Stimulated activated CD4-positive, alpha-beta T cell treated with anti-CD3 and anti-CD28 coated beads, Interleukin-12 subunit alpha, Interleukin-12 subunit beta, amount 100 ng/mL, for 48 hours (primary cell): ENCODE measurements around the gene RPS6KA2.

Source experiments
- DNase-seq, 3 donors: peaks; one replicate each; pipeline ENCODE4 v3.0.0-alpha.2; 2020; ENCODE audit warnings: low read depth in 2 of 3, low spot score in 1 of 3

RPS6KA2 gene

GRCh38 chr6:166627033-166627874, at the start of gene RPS6KA2:
Gene RPS6KA2, minus strand, starts transcription at chr6:166627251. Its CDS starts 232 bp downstream, at chr6:166627019.
- DNase-seq = peak; percentile 99 to 100 (median 99)

- no peak for DNase-seq
These were observed 49.3 kb upstream of the RPS6KA2 start for GRCh38 chr6:166676270-166676860.

GRCh38 chr6:166675736-166676135, 48.7 kb upstream of the RPS6KA2 start:
- DNase-seq = no peak

- no peak for DNase-seq
These were observed 46.3 kb upstream of the RPS6KA2 start for GRCh38 chr6:166673309-166673708.

DNA sequence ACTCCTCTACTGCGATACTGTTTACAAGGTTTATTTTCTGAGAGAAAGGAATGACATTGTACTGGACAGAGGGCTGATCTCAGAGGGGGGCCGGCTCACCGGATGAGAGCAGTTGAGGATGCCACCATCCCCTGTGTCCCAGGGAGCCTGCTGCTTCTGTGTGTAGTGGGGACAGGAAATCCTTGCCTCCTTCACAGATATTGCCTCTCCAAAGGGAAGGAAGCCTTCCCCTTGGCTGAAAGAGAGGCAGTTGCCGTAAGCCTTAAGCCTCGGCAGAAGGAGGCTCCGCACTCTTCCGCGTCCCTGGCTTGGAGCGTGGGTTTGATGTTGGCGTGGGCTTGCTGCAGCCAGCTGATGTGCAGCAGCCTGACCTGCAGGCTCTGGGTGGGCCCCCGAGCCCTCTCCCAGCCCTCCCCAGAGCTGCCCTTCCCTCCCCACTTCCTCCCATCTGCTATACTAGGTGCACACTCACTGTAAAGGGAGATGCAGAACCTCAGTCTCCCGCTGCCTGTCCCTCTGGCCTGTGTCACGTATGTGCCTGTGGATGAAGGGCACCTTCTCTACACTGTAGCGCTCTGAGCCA, 45.7 kb upstream of the RPS6KA2 start:
- DNase-seq = no peak

- DNase-seq = no peak
These were observed 45.1 kb upstream of the RPS6KA2 start for GRCh38 chr6:166672146-166672545.

DNA sequence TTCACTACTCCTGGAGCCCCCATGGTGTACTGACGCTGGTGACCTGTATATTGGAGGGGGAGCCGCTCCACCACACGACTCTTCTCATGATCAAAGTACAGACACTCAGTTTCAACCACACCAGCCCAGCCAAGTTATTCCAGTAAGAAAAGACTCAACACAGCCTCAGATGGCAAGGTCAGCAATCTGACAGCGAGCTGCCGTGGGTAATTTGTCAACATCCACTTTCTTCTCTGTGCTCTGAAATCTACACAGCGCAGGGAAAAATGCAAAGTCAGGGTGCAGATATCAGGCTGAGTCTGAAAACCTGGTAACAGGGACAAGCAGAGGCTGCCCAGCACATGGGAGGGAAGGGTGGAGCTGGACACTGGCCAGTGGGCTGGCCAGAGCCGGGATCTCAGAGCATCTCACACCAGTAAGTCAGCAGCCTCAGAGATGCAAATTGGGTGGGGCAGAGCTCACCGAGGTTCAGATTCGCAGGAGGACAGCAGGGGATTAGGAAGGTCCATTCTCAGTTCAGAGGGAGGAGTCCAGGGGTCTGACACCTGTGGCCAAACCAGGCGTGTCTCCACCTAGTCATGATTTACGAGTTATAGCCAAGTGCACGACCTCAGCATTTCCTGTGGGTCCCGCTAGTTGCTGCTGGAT, 44.5 kb upstream of the RPS6KA2 start:
- no peak for DNase-seq

- no peak for DNase-seq
These were observed 43.8 kb upstream of the RPS6KA2 start for GRCh38 chr6:166670894-166671293.

- DNase-seq = no peak
These were observed 43.0 kb upstream of the RPS6KA2 start for GRCh38 chr6:166670013-166670412.

DNA sequence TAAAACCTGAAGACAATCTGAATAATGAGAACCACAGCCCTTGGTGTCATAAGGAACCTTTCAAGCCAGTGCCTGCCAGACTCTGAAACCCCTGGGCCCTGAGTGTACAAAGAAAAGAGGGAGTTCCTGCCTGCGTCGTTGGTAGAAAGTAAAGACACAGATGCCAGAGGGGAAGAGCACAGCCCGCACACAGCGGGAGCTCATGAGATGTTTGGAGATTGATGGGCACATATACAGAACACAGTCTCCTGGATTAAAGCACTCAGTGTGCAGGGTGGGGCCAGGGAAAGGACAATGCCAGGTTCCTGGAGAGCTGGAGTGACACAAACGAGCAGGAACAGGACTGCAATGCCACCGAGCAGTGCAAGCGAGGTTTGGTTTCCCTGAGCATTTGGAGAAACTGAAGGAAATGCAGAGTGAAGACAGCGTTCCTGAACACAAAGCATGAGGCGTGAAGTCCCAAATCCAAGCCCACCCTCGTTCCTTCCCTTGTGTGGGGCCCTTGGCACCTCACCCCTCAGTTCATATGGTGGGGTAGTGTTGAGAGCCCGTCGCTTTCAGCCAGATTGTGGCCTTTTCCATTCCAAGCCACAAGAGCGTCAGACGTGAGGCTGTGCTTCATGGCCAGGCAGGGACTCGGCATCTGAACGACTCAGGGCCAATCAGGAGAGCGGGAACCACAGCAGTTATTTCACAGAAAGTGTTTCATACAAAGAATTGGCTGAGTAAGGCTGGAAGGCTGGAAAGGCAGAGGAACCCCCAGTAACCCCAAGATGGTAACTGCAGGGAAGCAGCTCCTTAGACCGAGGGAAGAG, 41.0 kb upstream of the RPS6KA2 start:
- no peak for DNase-seq

DNA sequence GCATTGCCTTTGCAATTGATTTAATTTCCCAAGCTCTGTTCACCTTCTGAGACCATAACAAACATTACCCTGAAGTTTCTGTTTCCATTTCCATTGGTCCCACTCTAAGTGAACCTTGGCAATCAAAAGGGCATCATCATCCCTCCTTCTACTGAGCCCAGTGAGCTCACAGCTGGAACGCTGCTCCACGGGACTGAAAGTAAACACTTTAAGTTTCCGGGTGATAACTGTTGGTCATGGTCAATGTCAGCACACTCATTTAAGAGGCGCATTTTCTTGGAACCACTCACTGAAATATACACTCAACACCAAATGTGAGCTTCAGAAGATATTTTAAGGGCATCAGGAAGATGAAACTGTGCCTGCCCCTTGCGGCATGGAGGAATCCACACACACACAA, 37.1 kb upstream of the RPS6KA2 start:
- DNase-seq = no peak

DNA sequence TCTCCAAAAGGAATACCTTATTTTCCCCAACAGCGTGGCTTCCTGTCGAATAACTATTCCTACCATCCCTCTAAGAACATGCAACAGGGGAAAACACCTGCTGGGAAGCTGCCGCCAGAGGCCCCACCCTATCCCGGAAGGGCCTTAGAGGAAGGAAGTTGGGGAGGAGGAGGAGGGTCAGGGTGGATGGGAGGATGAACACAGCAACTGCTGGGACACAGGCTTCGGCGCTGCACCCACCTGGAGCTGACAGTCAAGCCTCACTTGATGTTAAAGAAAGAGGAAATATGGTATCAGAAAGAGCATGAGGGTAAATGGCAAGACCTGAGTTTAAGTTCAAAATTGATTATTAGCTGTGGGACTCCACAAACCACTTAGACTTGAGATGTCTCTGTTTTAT, 36.5 kb upstream of the RPS6KA2 start:
- no peak for DNase-seq

DNA sequence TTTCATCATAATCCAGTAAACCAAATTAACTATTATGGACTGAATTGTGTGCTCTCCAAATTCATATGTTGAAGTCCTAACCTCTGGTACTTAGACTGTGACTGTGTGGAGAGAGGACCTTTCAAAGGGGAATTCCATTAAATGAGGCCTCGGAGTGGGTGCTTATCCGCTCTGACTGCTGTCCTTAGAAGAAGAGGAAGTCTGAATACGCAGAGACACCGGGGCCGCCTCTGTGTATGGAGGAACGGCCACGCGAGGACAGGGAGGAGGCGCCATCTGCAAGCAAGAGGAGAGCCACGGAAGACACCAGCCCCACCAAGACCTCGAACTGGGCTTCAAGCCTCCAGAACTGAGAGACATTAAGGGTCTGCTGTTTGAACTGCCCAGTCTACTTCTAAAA, 35.6 kb upstream of the RPS6KA2 start:
- no peak for DNase-seq

GRCh38 chr6:166661327-166662085, 34.5 kb upstream of the RPS6KA2 start:
- no peak for DNase-seq

- DNase-seq = no peak
These were observed 33.2 kb upstream of the RPS6KA2 start for GRCh38 chr6:166660157-166660688.

- no peak for DNase-seq
These were observed 32.5 kb upstream of the RPS6KA2 start for GRCh38 chr6:166659581-166659980.

GRCh38 chr6:166658792-166659150, 31.7 kb upstream of the RPS6KA2 start:
- no peak for DNase-seq

- DNase-seq = no peak
These were observed 31.2 kb upstream of the RPS6KA2 start for GRCh38 chr6:166658115-166658791.

DNA sequence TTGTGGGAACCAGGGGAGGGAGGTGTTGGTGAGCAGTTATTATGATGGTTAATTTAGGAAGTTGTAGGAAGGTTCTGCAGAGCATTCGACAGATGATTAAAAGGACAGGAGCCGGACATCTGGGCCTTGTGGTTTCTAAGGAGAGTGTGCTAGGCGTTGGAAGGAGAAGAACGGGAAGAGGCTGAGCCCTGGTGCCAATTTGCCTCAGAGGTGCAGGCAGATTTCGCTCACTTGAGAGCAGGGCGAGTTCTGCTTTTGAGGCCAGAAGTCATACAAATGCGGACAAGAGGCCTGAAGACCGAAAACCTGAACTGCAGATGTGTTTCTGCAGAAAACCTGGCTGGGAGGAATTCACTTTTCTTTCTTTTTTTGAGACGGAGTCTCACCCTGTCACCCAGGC, 30.5 kb upstream of the RPS6KA2 start:
- no peak for DNase-seq
